SK-N-MC (cell line): Measurements from ENCODE around the gene PIK3CG.

Experiments used
- EZH2 ChIP-seq: fragments of 200-600 bp; sonication (generic); IDR thresholded peaks from one replicate; pipeline ENCODE4 v1.6.1; 2017; ENCODE audit warnings: antibody characterized with exemption
- FOXP2 ChIP-seq: optimal IDR thresholded peaks from 2 replicates; pipeline ENCODE3; 2011; ENCODE audit warnings: mild to moderate bottlenecking, moderate library complexity; ENCODE audit not compliant: insufficient read depth; ENCODE audit errors: extremely low read length, control extremely low read depth
- POLR2AphosphoS5 ChIP-seq: IDR thresholded peaks from 2 replicates; pipeline ENCODE4 v1.6.1; 2012; ENCODE audit warnings: mild to moderate bottlenecking, low read depth, low read length, borderline replicate concordance

DNA sequence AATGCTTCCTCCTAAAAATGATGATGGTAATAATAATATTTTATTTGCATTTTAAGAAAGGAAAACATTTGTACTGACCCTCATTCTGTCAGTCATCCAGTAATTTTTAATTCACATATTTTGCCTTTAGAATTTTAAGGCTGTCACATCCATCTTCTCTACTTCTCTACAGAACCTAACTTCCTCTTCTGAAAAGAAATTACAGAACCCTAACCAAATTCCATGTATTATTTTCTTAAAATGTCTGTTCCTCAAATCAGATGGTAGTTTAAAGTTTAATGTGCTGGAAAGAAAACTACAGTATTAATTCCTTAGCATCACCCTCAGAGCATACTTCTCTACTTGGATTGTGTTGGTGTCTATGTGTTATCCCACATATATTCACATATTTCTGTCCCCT, 9.0 kb downstream of the PIK3CG start:
- TF ChIP-seq EZH2 (no peak), POLR2AphosphoS5 (no peak), FOXP2 (no peak)
